Measurements from ENCODE around the gene ADSS1.

ADSS1 gene

DNA sequence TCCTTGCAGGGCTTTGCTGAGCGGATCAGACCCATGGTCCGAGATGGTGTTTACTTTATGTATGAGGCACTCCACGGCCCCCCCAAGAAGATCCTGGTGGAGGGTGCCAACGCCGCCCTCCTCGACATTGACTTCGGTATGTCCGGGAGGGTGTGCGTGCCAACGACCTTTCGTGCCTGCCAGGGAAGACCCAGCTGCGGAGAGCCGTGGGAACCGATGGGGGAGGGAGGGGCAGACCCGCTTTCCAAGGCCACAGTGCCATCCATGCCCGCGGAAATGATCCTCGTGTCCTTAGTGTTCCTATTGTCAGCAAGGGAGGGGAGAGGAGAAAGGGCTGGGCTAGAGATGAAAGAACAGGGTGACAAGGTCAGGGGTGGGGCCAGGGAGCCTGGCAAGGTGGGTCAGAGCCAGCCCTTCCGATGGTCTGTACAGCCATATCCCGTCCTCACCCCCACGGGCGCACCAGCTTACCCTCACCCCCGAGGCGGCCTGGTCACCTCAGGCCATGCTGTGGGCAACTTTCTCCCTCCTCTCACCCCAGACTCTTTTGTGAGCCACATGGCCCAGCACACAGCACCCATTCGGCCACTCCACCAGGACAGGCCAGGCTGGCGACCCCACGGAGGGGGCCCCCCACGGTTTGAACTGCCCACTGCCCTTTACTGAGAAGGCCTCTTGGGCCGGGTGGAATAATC, 17.2 kb downstream of the ADSS1 start:
- no peaks in the 10 kb centered on the region for H3K36me3 ChIP-seq
- H3K27me3 ChIP-seq (ENCODE audit: insufficient read depth, low read depth, severe bottlenecking), result no peaks in the 10 kb centered on the region
- no peaks in the 10 kb centered on the region for H3K9me3 ChIP-seq (ENCODE audit: severe bottlenecking)
- H3K4me3 ChIP-seq (ENCODE audit: low read depth, low read length), result no peak overlapping the region
- no peak overlapping the region for H3K27ac ChIP-seq
- TF ChIP-seq, protein P1, sequence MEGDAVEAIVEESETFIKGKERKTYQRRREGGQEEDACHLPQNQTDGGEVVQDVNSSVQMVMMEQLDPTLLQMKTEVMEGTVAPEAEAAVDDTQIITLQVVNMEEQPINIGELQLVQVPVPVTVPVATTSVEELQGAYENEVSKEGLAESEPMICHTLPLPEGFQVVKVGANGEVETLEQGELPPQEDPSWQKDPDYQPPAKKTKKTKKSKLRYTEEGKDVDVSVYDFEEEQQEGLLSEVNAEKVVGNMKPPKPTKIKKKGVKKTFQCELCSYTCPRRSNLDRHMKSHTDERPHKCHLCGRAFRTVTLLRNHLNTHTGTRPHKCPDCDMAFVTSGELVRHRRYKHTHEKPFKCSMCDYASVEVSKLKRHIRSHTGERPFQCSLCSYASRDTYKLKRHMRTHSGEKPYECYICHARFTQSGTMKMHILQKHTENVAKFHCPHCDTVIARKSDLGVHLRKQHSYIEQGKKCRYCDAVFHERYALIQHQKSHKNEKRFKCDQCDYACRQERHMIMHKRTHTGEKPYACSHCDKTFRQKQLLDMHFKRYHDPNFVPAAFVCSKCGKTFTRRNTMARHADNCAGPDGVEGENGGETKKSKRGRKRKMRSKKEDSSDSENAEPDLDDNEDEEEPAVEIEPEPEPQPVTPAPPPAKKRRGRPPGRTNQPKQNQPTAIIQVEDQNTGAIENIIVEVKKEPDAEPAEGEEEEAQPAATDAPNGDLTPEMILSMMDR (IDR thresholded peaks at IDR 0.05; ENCODE audit: low read depth, low read length), result no peak
- no peak for DNase-seq

DNA sequence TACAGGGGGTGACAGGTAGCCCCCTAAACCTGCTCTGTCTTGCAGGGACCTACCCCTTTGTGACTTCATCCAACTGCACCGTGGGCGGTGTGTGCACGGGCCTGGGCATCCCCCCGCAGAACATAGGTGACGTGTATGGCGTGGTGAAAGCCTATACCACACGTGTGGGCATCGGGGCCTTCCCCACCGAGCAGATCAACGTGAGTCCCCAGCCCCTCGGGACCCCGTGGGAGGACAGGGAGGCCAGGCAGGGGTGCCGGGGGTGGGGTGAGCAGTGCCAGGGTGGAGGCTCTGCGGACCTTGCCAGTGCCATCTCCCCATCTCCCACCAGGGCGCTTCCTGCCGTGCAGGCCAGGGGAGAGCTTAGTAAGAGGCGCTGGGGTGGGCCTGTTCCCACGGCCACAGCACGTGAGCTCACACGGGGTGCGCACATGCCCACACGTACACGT, 17.8 kb downstream of the ADSS1 start:
- DNase-seq, result no peak
- H3K4me3 ChIP-seq (ENCODE audit: low read depth, low read length), result no peak overlapping the region
- H3K36me3 ChIP-seq, result no peaks in the 10 kb centered on the region
- TF ChIP-seq, protein P1 (IDR thresholded peaks at IDR 0.05; ENCODE audit: low read depth, low read length), result no peak
- no peaks in the 10 kb centered on the region for H3K27me3 ChIP-seq (ENCODE audit: insufficient read depth, low read depth, severe bottlenecking)
- H3K9me3 ChIP-seq (ENCODE audit: severe bottlenecking), result no peaks in the 10 kb centered on the region
- H3K27ac ChIP-seq, result no peak overlapping the region

DNA sequence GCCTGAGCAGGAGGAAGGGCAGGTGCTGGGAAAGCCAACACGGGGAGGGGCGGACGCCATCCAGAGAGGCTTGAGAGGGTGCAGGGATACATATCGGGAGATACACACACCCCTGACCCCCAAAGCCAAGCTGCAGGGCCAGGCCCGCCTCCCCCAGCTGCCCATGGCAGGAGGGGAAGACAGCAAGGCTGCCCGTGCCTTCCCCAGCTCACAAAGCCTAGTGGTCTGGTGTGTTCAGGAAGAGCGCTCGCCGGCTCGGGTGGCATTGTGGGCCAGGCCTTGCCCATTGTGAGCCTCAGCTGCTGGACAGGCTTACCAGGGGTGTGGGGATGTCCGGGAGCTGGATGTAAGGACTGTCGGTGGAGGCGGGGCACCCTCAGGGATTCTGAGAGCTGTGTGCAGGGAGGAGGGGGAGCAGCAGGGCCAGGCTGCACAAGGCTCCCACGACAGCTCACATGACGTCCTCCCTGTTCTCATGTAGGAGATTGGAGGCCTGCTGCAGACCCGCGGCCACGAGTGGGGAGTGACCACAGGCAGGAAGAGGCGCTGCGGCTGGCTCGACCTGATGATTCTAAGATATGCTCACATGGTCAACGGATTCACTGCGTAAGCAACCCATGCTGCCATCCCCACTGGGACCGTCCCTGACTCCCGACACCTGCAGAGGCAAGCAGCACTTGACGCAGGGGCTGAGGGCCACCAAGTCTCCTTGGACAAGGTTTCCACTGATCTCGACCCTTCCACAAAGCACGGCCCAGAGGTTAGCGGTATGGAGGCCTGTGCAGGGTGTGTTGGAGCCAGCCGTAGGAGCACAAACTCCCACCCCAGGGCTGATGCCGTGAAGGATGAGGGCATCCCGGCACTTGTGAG, 18.8 kb downstream of the ADSS1 start:
- Histone ChIP-seq H3K27me3 (ENCODE audit: insufficient read depth, low read depth, severe bottlenecking) (no peaks in the 10 kb centered on the region), H3K9me3 (ENCODE audit: severe bottlenecking) (no peaks in the 10 kb centered on the region), H3K36me3 (no peaks in the 10 kb centered on the region), H3K27ac (no peak overlapping the region), H3K4me3 (ENCODE audit: low read depth, low read length) (no peak overlapping the region)
- no peak for DNase-seq
- TF ChIP-seq, protein P1 (IDR thresholded peaks at IDR 0.05; ENCODE audit: low read depth, low read length), result no peak

DNA sequence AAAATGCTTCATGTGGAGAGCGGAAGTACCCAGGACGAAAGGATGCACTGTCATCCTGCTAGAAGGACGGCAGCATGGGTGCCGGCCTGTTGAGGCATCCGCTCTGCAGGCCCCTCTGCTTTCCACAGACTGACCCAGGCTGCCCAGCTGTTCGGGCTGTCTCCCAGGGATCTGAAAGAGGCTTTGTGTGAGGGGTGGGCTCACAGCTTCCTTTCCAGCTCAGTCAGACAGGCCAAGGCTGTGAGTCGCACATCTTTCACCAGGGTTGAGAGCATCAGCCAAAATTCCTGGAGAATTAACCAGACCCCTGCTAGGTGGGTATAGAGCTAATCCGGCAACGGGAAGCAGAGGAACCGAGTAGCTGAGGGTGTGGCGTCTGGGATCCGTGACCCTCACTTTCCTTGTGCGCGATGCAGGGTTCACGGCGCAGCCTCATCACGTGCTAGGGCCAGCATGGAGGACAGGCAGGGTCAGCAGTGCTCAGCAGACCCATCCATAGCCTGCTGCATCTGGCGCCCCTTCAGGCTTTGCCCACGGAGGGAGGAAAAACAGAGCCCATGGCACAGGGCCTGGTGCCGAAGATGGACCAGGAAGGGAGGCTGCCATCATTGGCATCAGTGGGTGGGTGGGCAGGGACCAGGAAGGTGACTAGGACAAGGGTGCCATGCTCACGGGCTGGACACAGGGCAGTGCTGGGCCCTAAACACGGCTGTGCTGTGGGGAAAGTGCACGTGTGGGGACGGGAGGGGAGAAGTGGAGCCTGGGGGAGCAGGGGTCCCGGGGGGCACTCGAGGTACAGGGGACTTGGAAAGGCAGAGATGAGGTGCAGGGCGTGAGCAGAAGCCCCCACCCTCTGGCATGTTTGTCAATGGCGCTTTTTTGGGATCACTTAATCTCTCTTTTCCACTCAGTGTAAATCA, 19.7 kb downstream of the ADSS1 start:
- H3K27ac ChIP-seq, result no peak overlapping the region
- no peak overlapping the region for H3K4me3 ChIP-seq (ENCODE audit: low read depth, low read length)
- TF ChIP-seq, protein P1 (IDR thresholded peaks at IDR 0.05; ENCODE audit: low read depth, low read length), result no peak
- no peaks in the 10 kb centered on the region for H3K27me3 ChIP-seq (ENCODE audit: insufficient read depth, low read depth, severe bottlenecking)
- H3K36me3 ChIP-seq, result no peaks in the 10 kb centered on the region
- DNase-seq, result no peak
- H3K9me3 ChIP-seq (ENCODE audit: severe bottlenecking), result no peaks in the 10 kb centered on the region

DNA sequence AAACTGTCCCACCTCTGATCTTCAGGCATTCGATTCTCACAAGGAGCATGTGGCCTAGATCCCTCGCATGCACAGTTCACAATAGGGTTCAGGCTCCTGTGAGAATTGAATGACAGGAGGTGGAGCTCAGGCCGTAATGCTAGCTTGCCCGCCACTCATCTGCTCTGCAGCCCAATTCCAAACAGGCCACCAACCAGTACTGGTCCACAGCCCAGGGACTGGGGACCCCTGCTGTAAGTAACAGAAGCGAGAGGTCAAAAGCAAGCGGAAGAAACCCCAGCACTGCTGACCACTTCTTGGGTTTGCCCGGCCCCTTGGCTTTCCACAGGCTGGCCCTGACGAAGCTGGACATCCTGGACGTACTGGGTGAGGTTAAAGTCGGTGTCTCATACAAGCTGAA, 20.5 kb downstream of the ADSS1 start:
- H3K27me3 ChIP-seq (ENCODE audit: insufficient read depth, low read depth, severe bottlenecking), result no peaks in the 10 kb centered on the region
- TF ChIP-seq, protein P1 (IDR thresholded peaks at IDR 0.05; ENCODE audit: low read depth, low read length), result no peak
- DNase-seq, result no peak
- no peaks in the 10 kb centered on the region for H3K9me3 ChIP-seq (ENCODE audit: severe bottlenecking)
- H3K27ac ChIP-seq, result no peak overlapping the region
- no peaks in the 10 kb centered on the region for H3K36me3 ChIP-seq
- no peak overlapping the region for H3K4me3 ChIP-seq (ENCODE audit: low read depth, low read length)

All from WERI-Rb-1 (cell line).